RWPE2 (cell line): ENCODE measurements around the gene TPGS2.

Experiments used
- ATAC-seq: fragments of 200-7000 bp; cut with Tn5 transposase; 3 replicates; pipeline ENCODE4 v1.9.1; 2021; ENCODE audit warnings: low read depth
- DNase-seq: peaks from one replicate; pipeline ENCODE4 v3.0.0-alpha.2; 2020; ENCODE audit warnings: low spot score
- H3K27ac ChIP-seq: fragments of 450-650 bp; 2 replicates; pipeline ENCODE4 v1.5.1; 2017; ENCODE audit warnings: mild to moderate bottlenecking; ENCODE audit not compliant: poor library complexity, severe bottlenecking
- H3K27me3 ChIP-seq: fragments of 250-450 bp; sonication (Bioruptor Pico); 2 replicates; pipeline ENCODE4 v1.5.1; 2021; ENCODE audit warnings: mild to moderate bottlenecking, moderate library complexity; ENCODE audit not compliant: insufficient read depth, poor library complexity, severe bottlenecking
- H3K36me3 ChIP-seq: fragments of 250-450 bp; sonication (Bioruptor Pico); 2 replicates; pipeline ENCODE4 v1.5.1; 2020; ENCODE audit warnings: low read depth, mild to moderate bottlenecking, moderate library complexity
- H3K4me1 ChIP-seq: fragments of 250-450 bp; sonication (Bioruptor Pico); 2 replicates; pipeline ENCODE4 v1.5.1; 2021; ENCODE audit warnings: mild to moderate bottlenecking, moderate library complexity; ENCODE audit not compliant: insufficient read depth, poor library complexity, severe bottlenecking
- H3K4me3 ChIP-seq: fragments of 250-450 bp; sonication (Bioruptor Pico); 2 replicates; pipeline ENCODE4 v1.5.1; 2021; ENCODE audit warnings: mild to moderate bottlenecking, moderate library complexity; ENCODE audit not compliant: severe bottlenecking
- H3K9me3 ChIP-seq: fragments of 250-450 bp; sonication (Bioruptor Pico); 2 replicates; pipeline ENCODE4 v1.5.1; 2021; ENCODE audit warnings: mild to moderate bottlenecking, moderate library complexity; ENCODE audit not compliant: severe bottlenecking
- CTCF ChIP-seq: fragments of 450-650 bp; IDR thresholded peaks from one replicate; pipeline ENCODE4 v1.5.1; 2017; ENCODE audit warnings: mild to moderate bottlenecking, moderate library complexity; ENCODE audit not compliant: poor library complexity, severe bottlenecking

The TPGS2 gene

DNA sequence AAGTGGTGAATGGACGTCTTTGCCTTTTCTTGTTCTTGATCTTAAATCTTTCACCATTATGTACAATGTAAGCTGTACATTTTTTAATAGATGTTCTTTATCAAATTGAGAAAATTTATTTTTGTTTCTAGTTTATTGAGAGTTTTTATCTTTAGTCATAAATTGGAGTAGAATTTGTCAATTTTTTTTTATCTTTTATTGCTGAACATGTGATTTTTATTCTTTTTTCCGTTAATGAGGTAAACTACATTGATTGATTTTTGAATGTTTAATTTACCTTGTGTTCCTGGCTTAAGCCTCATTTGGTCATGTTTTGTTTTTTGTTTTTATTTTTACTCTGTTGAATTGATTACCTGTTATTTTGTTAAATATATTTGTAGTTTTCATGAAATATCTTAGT is 19.8 kb upstream of the TPGS2 start:
- H3K27ac ChIP-seq, result no peak overlapping the region
- DNase-seq (no peak), ATAC-seq (no peak)
- H3K27me3 ChIP-seq, result no peaks in the 10 kb centered on the region
- TF ChIP-seq CTCF, result no peak
- H3K9me3 ChIP-seq, result no peaks in the 10 kb centered on the region
- peaks cover 3% of the 10 kb centered on the region for H3K4me1 ChIP-seq
- H3K4me3 ChIP-seq, result no peak overlapping the region
- peaks cover 12% of the 10 kb centered on the region for H3K36me3 ChIP-seq

DNA sequence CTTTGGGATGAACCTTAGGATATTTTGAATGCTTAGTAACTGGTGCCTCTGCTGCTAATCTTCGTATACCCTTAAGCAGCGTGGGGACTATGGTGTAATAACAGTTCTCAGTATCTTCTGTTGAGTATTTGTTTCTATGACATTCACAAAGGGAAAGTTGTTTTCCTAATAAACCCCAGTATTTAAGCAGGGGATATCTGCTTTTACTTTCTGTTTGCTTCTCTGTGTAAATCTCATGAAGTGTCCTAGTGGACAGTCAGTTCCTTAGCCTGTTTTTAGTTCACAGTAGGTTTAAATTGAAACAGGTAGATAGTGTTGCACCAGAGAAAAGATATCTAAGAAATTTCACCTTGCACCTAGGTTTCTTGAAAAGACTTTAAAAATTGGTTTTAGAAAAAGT is 15.0 kb upstream of the TPGS2 start:
- no peak for TF ChIP-seq CTCF
- Histone ChIP-seq H3K4me1 (no peaks in the 10 kb centered on the region), H3K27me3 (no peaks in the 10 kb centered on the region), H3K27ac (no peak overlapping the region), H3K36me3 (peaks cover 3% of the 10 kb centered on the region; the same call in 1 of the 2 replicates), H3K9me3 (peaks cover 2% of the 10 kb centered on the region), H3K4me3 (no peak overlapping the region)
- DNase-seq (no peak), ATAC-seq (no peak)

GRCh38 chr18:36843199-36843598 is 14.4 kb upstream of the TPGS2 start:
- Histone ChIP-seq H3K4me1 (no peaks in the 10 kb centered on the region), H3K4me3 (no peak overlapping the region), H3K9me3 (peaks cover 2% of the 10 kb centered on the region), H3K27me3 (no peaks in the 10 kb centered on the region), H3K27ac (no peak overlapping the region), H3K36me3 (peaks cover 3% of the 10 kb centered on the region; the same call in 1 of the 2 replicates)
- ATAC-seq (no peak), DNase-seq (no peak)
- TF ChIP-seq CTCF, result no peak

GRCh38 chr18:36839835-36840234 is 11.0 kb upstream of the TPGS2 start:
- Histone ChIP-seq H3K4me1 (no peaks in the 10 kb centered on the region), H3K9me3 (peaks cover 2% of the 10 kb centered on the region), H3K27me3 (no peaks in the 10 kb centered on the region), H3K27ac (no peak overlapping the region), H3K36me3 (peaks cover 27% of the 10 kb centered on the region), H3K4me3 (no peak overlapping the region)
- no peak for ATAC-seq
- TF ChIP-seq CTCF, result no peak
- no peak for DNase-seq

DNA sequence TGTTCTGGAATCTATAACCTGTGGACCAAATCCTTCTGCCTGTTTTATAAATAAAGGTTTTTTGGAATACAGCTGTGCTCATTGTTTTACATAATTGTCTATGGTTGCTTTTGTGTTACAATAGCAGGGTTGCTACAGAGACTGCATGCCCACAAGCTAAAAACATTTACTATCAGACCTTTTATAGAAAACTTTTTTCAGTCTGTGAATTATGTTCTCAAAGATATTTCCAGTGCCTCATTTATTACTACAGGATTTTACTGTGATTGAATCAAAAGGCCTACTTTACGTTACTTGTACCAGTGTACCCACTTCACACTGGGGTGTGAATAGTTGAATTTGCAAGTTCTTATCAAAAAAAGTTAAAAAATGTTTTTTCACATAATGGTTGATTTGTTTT is 7.1 kb upstream of the TPGS2 start:
- ATAC-seq, result no peak
- no peak for DNase-seq
- H3K27ac ChIP-seq, result no peak overlapping the region
- TF ChIP-seq CTCF, result no peak
- peaks cover 2% of the 10 kb centered on the region for H3K9me3 ChIP-seq
- no peak overlapping the region for H3K4me3 ChIP-seq
- no peaks in the 10 kb centered on the region for H3K27me3 ChIP-seq
- H3K4me1 ChIP-seq, result peaks cover under 1% of the 10 kb centered on the region
- peaks cover 28% of the 10 kb centered on the region for H3K36me3 ChIP-seq
